A549 (cell line): Measurements from ENCODE around the gene KCNK13.

Experiments used
- CHD4 ChIP-seq: fragments of 200-600 bp; sonication (generic); IDR thresholded peaks from 2 replicates; pipeline ENCODE4 v1.6.1; 2016; ENCODE audit warnings: antibody characterized with exemption, mild to moderate bottlenecking, borderline replicate concordance
- CTCF ChIP-seq: fragments of >200 bp; sonication (Bioruptor Twin); formaldehyde crosslinking; IDR thresholded peaks from 3 replicates; pipeline ENCODE4 v1.5.1; 2016
- JUNB ChIP-seq: fragments of >200 bp; sonication (Bioruptor Twin); formaldehyde crosslinking; IDR thresholded peaks from 2 replicates; pipeline ENCODE4 v1.6.1; 2016
- MAZ ChIP-seq: fragments of 150-350 bp; IDR thresholded peaks from 2 replicates; pipeline ENCODE4 v1.6.1; 2014; ENCODE audit warnings: antibody characterized with exemption, low read depth, low read length, borderline replicate concordance
- POLR2A ChIP-seq: IDR thresholded peaks from 2 replicates; pipeline ENCODE4 v1.6.1; 2012; ENCODE audit warnings: mild to moderate bottlenecking, low read length
- TFCP2L1 ChIP-seq: fragments of 250-450 bp; sonication (Bioruptor Pico); IDR thresholded peaks from 2 replicates; pipeline ENCODE4 v1.5.0; 2021; ENCODE audit warnings: mild to moderate bottlenecking

- TF ChIP-seq CTCF (no peak), POLR2A (no peak), CHD4 (no peak), JUNB (no peak), MAZ (no peak), TFCP2L1 (CRISPR knock-in tag) (no peak)
Observed at GRCh38 chr14:90095096-90095495, 33.3 kb downstream of the KCNK13 start.
